Right renal pelvis (tissue), 4 donors: ENCODE results near the gene KLHL40. TPM values are rescaled to one million over a fixed set of nuclear protein-coding genes. Genes with fewer than 3 reads are reported as not detected.

Experiments used
- DNase-seq, 4 donors: peaks; one replicate each; pipeline ENCODE4 v3.0.0-alpha.2; 2013; ENCODE audit warnings: low read depth in 4 of 4, low spot score in 3 of 4, missing footprints in 1 of 4
- polyA plus RNA-seq, 4 donors: library from polyadenylated mRNA; unstranded; fragments of 120-200 nt; gene quantifications; one replicate each; pipeline ENCODE4 v1.2.1, GENCODE V29; 2013; ENCODE audit not compliant: insufficient read length in 4 of 4

Gene KLHL40
- polyA plus RNA-seq, 4 donors, result 0.03 TPM; not detected in 3

- peak; percentile 41 to 60 (median 44) for DNase-seq
Measured at GRCh38 chr3:42701371-42702065, 16.2 kb downstream of the KLHL40 start.

GRCh38 chr3:42702066-42702951, 17.0 kb downstream of the KLHL40 start, which contains the start of gene HHATL:
TSS of gene HHATL (minus strand) at chr3:42702798. CDS start at chr3:42700826, 1,972 bp downstream.
- DNase-seq, result no peak

DNA sequence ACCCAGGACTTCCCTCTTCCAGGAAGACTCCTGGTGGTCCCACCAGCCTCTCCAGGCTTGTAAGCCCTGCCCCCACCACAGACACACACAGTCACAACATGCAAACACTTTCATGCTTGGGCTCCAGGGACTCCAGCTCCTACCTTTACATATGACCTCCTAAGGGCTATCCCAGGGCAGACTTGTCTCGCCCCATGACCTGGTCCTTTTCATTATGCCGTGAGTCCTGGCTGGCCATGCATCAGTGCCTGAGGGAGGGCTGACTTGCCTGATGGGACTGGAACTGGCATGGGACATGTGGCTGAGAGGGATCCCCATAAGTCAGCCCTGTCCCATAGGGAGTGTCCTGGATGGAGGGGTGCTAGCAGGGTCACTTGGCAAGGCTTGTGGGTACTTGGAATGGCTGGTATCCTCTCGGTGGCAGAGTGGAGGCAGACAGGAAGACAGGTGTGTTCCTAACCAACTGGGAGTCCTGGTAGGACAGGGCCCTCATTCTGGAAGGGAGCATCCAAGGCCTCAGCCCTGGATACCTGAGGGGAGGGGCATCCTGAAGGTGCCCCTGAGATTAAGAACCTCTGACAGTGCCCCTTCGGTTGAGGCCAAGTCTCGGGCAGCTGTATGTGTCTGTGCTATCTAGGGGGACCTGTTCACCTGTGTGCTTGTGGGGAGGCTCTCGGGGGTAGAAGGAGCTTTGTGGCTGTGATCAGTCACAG, 17.8 kb downstream of the KLHL40 start:
- DNase-seq, result no peak

DNA sequence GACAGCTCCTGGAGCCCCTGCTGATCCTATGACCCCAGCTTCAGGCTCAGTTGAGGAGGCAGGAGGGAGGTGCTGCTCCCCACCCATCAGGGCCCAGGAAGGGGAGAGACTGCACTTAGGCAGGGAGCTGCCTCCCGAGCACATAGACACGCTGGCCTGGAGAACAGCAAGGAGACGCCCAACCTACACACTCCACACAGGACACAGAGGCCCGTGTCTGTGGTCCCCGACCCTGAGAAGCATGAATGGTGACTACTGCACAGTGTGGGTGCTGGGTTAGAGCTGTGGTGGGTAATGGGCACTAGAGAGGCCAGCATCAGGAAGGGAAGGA, 18.3 kb downstream of the KLHL40 start:
- no peak for DNase-seq

DNA sequence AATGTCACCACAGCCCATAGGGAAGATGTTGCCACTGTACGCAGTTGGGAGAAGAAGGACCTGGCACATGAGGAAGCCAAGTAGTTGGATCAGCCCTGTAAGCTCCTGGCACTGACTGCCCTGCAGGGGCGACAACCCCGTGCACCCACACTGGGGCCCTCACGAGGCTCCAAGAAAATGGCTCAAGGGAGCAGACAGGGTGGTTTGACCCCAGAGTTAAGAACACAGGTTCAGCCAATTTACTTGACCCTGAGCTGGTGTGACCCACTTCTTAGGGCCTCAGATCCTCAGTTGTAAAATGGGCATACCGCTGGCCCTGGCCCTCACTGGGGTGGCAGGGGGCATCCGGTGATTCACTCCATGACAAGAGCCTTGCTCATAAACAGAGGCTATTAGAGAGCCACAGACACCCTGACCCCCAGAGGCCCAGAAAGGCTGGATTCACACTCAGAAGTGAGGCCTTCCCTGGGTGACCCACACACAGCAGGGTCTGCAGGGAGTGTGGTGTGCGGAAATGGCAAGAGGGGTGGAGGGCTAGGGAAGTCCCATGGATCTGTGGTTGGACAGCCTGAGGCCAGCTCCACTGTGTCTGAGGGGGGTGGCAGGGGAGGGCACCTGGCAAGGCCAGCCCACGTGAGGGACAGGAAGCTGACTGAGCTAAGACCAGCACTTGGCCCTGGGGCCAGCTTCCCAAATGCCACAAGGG, 19.0 kb downstream of the KLHL40 start:
- DNase-seq, result no peak

DNA sequence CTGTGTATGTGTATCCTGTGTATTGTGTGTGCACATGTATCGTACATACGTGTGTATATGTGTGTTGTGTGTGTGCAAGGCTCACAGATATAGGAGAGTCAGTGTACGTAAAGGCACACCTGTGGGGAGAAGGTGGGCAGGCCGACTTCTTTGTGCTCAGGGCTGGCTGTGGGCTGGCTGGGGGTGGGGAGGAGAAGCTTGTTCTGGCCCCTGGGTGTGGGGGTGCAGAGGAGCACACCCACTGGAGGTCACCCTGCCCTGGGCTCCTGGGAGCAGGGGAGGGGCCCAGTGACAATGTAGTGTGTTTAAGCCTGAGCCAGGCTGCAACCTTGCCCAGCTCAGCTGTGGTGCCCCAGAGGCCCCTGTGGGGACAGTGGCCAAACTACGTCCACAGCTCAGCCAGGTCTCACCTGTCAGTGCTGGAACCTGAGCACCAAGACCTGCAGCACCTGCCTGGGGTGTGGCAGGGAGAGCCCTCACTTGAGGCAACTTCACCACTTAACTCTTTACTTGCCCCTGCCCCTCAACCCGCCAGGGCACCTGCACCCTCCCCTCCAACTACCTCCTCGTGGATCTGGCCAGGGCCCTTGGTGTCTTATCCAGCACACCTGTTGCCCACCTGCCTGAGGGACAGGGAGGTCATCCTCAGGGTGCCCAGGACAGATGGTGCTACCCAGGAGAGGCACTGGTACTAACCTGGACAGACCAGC, 19.9 kb downstream of the KLHL40 start:
- no peak for DNase-seq

GRCh38 chr3:42705962-42706585, 20.7 kb downstream of the KLHL40 start:
- DNase-seq, result no peak

- no peak for DNase-seq
Measured at GRCh38 chr3:42706721-42707619, 21.6 kb downstream of the KLHL40 start.

GRCh38 chr3:42707620-42708355, 22.5 kb downstream of the KLHL40 start:
- no peak for DNase-seq

- no peak for DNase-seq
Measured at GRCh38 chr3:42708611-42709151, 23.3 kb downstream of the KLHL40 start.

- DNase-seq, result no peak
Measured at GRCh38 chr3:42709621-42710020, 24.3 kb downstream of the KLHL40 start.

DNA sequence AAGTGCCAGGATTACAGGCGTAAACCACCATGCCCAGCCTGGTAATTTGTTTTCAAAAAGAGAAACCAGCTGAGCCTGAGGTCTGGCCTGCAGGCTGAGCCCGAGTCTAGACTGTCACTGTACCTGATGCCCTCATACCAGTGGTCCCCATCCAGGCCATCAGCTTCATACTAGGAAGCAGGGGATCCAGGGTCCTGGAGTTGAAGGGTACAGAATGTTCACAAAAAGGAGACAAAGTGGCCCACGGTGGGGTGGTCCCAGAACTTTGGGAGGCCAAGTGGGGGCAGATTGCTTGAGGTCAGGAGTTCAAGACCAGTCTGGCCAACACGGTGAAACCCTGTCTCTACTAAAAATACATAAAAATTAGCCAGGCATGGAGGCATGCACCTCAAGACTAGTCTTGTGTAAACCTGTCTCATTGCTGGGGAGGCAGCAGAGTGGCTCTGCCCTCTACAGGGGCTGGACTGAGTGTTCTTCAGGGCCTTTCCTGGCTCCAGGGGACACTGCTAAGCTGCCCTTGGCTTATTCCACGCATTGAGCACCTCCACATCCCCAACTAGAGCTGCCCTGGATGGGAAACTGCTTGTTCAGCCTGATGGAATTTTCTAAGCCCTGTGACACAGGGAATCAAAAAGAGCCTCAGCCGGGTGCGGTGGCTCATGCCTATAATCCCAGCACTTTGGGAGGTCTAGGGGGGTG, 25.1 kb downstream of the KLHL40 start:
- no peak for DNase-seq

DNA sequence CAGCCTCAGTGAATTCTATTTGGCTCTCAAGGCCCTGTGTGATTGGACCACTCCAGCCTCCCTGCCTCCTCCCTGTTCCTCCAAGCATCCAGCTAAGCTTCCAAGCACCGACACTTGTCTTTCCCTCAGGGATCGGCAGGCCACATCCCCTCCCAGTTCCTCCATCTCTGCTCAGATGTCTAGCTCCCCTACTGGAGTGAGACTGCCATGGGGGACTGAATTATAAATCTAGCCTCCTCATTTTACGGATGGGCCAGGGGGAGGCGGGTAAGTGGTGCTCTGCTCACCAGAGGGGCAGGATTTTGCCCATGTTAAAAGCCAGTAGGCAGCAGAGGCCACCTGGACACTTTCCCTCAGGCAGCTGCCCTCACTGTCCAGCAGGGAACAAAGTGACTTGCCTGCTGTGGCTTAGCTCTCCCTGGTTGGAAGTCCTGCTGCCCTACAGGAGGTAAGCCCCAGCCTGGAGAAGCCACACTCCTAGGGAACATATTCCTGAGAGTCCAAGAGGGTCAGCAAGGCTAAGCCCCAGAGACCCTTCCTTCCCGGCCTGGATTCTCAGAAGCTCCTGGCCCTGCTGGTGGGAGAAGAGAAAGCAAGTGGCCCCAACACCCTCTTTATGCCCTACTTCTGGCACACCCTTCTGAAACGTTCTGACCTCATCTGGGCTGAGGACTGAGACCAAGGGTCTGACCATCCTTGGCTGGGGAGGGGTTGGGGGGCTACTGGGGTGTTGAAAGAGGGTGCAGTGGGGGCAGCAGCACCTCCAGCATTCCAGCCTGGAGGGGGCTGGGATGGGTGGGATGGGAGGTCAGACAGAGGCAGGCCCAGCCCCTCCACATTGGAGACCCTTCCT, 26.4 kb downstream of the KLHL40 start:
- no peak for DNase-seq

DNA sequence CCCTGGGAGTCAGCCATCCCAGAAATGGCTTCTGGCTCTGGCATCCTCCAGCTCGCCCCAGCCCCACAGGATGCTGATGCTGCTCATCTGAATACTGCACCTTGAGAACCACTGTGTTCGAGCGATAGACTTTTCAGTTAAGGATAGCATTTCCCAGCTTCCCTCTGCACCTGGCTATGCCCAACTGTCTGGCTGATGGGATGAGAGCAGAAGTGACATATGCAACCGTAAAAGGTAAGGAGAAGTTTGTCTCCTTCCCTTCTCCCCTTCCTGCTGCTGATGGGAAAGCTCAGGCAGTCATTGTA, 27.0 kb downstream of the KLHL40 start:
- no peak for DNase-seq

GRCh38 chr3:42712688-42713372, 27.5 kb downstream of the KLHL40 start:
- DNase-seq, result no peak

DNA sequence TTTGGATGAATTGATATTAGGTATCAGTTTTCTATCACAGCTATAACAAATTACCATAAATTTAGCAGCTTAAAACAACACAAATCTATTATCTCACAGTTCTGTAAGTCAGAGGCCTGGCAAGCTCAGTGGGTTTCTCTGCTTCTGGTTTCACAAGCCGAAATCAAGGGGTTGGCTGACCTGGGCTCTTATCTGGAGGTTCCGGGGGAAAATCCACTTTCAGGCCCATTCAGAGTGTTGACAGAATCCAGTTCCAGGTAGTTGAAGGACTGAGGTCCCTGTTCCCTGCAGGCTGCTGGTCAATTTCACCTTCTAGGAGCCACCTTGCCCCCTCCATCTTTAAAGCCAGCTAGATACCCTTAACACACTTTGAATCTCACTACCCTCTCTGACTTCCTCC, 28.4 kb downstream of the KLHL40 start:
- no peak for DNase-seq
